CD4-positive, alpha-beta T cell treated with Interleukin-1 beta for 1 hour (primary cell): ENCODE measurements around the gene UBXN10.
"Not testable (repeated sequence)": the region's sequence is repeated elsewhere in the genome, so short reads cannot be mapped to it uniquely, and the experiment has no call there.

Experiments used
- DNase-seq, 2 donors: peaks; one replicate each; pipeline ENCODE4 v3.0.0-alpha.2; 2020 to 2022

Gene UBXN10

DNA sequence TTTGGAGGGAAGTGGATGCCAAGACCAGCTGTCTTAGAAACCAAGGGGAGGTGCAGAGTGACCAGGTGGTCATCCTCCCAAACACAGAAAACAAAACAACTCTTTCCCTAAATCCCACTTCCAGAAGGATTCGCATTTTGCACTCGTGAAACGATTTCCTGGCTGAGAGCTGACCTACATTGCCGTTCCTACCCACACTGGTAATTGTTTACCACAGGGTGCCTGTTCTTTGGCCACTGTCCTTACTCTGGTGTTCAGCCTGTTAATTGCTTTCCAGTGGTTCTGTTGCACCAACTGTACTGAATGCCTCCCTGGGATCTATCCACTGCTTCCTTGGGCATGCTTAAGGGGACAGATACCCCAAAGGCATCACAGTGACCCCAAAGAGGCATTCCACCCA is 23.6 kb downstream of the UBXN10 start:
- no peak for DNase-seq

DNA sequence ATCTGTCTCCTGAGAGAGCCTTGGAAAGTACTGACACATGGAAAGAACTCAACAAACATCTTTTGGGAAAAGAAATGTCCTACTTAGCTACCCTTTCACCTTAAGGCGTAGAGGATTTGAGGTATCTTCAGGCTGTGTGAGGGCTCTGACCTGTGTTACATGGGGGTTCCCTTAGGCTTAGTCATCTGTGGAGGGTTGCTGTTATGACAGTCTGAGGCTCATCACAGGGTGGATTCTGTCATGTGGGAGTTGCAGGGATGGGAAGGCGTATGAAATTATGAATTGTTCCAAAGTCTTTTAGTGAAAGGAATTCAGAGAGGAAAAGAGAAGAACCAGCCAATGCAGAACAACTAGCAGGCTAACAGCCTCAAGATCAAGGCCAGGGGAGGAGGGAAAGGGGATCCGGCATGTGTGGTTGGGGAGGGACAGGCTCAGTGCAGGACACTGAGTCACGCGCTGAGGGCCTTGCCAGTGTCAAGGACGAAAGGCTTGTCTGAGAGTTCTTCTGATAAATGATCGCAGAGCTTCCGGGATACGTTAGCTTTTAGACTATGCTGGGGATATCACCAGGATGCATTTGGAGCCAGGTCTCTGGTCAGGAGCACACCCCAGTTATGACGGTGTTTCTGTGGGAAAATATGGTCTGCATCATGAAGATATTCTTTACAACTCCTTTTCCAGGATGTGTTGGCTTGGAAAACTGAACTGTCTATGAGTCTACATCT is 25.0 kb downstream of the UBXN10 start:
- DNase-seq = no peak

DNA sequence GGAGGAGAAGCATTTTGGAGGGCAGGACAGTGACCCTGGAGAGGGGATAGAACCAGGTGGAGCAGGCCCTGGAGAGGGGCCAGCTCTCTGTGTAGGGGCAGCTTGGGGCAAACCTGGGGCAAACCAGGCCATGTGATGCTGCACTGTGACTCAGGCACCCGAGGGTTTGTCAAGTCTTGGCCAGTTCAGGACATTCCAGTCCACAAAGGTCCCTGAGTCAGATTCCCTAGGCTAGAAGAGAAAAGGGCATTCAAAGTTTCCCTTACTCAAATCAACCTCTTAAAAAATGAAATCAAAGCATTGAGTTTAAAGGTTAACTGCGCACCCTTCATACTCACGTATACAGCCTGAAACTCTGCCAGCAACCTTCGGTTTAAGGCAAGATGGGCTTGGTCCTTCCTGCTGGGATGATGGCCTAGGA is 25.6 kb downstream of the UBXN10 start:
- DNase-seq = no peak

DNA sequence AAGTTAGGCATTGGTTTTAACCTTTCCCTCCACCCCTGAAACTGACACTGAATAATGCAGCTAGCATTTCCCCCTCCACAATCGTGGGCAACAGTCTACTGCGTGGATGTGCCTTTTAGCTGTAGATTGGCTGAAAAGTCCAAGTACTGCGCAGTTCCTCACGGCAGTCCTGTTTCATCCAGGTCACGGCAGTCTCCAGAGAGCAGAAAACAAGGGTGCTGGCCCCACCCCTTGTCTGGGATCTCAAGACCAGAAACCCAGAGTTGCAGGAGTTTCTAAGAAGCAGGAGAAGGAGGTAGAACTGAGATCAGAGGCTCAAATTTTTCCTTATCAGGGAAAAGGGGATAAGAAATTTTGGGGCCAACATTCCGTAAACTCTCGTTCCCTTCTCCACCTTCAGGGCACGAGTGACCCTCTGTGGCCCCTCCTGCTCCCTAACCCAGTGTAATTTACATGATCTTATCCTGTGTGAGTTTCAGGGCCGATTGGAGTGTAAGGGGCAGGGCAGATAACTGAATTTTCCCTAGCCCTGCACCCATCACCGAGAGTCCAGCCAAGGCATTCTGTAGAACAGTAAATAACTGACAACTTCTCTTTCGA is 26.3 kb downstream of the UBXN10 start:
- no peak for DNase-seq

DNA sequence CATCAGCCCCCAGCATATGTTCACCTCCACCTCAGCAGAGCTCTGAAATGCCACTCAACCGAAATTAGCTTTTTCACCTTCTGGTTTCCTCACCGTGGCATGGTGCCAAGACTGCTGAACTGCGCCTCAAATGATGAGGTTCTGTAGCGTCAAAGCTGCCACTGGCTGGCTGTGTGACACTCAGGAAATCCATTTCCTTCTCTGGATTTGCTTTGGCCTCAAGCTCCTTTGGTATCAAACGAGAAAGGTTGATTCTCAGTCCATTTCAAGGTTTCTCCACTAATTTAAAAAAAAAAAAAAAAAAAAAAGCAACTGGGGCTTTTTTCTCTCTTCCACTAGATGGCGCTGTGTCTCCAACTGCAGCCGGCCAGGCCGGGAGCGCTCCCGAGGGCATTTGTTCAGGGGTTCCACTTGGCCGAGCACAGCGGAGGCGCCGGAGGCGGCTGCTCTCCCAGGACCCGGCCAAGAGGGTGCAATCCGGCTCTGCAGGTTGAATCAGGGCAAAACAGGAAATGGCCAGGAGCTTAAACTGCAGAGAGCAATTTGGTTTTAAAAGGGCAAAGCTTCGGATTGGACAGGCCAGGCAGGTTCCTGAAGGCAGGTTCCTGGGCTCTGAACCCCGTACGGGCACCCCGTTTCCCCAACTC is 26.9 kb downstream of the UBXN10 start:
- DNase-seq = peak; percentile 53 to 56

DNA sequence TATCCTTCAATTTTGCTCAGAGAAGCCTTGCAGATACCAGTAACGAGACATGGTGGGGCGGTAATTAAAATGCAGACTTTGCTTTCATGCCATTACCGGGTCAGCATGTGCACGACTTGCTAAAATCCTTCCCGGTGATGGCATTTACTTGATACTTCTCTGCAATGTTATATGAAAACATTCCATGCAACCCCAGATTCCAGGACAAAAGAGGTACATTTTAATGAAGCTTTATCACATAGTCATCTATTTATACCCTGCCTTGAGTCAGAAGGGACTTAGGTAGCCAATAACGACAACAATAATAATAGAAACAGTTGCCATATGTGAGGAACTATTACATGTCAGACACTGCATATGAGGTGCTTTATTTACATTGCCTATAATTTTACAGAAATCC is 29.8 kb downstream of the UBXN10 start:
- no peak for DNase-seq

DNA sequence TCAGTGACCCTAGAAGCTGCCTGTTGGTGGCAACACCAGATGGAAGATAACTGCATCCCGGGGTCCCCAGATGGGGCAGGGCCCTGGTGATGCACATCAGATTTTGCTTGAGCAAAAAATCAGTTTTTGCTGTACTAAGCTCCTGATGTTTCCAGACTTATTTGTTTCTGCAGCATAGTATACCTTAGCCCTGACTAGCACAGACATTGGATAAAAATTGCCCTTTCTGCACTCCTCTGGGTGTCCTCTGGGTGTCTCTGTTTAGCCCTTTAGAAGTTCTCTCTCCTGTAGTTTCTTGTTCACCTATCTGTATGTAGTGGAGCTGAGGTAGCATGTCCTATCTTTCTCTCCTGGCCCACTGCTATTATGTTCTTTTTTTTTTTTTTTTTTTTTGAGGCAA is 30.7 kb downstream of the UBXN10 start:
- peak in 1 of 2 donors; percentile 12 for DNase-seq

DNA sequence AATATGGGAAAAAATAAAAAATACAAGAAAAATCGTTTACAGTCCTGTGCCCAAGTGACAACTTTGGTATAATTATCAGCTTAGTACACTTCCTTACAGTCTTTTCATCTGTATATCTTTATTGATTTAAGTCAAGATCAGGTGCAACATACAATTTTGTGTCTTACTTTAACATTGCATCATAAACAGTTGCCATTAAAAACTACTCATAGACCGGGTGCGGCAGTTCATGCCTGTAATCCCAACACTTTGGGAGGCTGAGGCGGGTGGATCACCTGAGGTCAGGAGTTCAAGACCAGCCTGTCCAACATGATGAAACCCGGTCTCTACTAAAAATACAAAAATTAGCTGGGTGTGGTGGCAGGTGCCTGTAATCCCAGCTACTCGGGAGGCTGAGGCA is 33.2 kb downstream of the UBXN10 start:
- DNase-seq = not testable (repeated sequence)

DNA sequence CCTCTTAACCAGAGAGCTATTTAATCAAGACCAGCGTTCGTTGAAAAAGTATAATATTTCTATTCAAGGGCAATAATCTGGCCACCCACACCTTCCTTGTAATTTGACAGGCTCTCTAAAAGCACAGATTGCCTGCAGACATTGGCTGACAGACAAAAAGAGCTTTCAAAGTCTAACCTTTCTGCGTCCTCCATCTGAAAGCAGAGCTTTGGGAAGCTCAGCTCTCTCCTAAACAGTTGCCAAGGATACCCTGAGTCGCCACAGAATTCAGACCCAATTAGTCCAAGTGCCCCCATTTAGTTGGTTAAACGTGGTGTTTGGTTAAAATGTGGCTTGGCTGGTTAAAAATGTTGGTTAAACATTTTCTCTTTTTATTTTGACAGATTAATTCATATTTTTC is 34.1 kb downstream of the UBXN10 start:
- DNase-seq = no peak

DNA sequence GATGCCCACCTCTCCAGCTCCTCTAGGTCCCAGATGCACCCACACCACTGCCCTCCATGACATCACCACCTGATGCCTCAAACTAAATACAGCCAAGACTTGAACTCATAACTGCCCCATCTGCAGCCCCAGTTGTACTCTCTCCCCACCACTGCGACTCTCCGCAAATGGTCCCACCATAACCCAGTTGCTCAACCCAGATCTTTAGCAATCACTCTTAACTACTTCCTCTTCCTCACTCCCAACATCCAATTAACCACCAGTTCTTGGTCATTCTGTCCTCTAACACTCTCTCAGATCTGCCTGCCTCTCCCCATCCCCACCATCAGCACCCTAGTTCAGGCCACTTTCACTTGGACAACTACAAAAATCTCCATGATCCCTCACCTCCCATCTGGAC is 37.2 kb downstream of the UBXN10 start:
- DNase-seq = no peak

DNA sequence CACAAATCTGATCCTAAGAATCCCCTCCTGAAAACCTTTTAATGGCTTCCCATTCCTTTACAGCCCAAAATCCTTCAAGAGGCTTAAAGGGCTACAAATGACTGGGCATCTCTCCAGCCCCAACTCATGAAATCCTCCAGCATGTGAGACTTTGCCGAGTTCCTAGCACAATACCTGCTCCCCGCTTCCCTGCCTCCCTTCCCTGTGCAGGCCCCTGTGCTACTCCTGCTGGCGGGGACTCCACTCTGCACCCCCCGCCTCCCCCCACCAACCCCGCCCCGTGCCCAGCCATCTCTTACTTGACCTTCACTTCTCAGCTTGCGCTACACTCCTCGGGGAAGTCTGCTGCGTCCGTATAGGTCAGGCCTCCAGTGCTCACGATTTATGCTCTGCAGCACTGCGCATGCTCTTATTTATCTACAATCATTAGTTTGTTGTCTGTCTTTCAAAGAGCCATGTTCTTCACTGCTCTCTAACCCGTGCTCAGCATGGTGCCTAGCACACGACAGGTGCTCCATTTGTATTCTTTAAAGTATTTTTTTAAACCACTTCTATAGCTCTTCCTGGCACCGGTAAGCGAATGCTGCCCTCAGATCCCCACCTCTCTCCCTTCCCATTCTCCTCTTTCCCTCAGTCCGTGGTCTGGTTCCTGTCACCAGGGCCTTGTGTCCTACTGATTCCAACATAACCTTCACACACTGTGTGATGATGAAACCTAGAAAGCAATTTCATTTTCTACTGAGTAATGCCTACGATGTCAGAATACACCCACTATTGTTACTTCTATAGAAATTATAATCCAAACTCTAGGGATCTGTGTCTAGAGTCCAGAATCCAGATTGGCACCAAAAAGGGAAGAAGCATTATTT is 37.9 kb downstream of the UBXN10 start:
- DNase-seq = no peak

DNA sequence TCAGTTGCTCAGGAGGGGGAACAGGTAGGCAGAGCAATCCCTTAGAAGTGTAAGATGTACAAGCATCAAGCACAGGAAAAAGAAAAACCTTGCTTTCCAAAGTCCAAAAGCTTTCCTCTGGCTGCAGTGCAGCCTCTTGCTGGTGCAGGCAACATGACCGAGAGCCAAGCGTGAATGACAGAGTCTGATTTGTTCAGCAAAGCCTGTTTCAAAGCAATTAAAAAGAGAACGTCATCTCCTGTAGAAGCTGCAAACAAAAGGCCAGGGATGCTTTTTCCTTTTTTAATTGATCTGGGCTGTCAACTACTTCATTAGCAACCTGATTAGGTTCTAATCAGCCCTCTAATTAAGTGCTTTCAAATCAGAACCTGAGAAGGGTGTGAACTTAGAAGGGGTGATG is 38.6 kb downstream of the UBXN10 start:
- no peak for DNase-seq

DNA sequence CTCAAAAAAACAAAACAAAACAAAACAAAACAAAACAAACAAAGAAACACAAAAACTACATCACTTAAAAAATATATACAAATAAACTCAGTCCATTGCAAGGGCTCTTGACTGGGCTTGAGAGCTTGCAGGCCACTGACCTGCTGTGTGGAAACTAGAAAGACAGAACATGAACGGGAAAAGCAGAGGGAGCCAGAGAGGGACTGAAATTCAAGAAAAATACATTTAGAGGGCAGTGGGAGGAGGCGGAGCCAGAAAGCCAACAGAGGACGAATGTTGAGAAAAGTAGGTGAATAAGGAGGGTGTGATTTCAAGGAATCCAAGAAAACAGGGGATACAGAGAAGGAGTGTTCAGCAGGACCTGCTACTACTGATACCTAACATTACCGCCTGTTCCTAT is 41.8 kb downstream of the UBXN10 start:
- no peak for DNase-seq

DNA sequence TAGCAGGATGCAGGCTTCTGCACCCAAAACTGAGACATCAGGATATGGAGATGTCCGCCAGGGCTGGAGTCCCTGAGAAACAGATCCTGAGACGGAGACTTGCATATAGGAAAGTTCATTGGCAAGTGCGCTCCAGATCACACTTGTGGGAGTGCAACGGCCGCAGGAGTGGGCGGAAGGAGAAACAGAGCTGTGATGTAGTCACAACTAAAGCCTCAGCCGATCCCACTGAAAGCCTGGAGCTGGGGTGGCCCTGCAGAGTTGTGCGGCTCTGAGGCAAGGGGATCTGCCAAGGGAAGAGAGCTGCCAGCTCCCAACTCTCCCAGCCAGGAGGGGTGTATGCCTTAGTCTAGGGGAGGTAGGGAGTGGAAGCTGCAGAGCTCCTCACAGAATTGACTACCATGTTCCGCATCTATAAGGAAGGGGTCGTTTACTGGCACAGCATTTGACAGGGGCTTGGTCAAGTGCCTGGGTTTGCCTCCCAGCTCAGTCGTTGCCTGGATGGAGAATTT is 42.5 kb downstream of the UBXN10 start:
- DNase-seq = no peak

DNA sequence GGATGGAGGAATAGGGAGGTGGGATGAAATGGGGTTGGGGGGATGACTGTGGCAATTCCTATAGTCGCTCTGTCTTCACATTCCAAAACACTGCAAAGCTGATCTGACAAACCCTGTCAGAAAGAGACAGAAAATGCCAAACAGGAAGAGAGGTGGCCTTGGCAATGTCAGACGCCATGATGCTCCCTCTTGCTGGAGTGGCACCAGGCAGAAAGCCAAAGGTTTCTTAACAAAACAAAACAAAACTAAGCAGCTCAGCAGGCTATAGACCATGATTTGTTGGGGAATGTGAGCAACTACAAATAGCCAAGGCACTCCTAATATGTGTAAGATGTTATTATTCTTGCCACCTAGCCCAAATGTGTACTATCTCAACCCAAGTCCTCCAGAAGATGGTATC is 43.3 kb downstream of the UBXN10 start:
- no peak for DNase-seq

DNA sequence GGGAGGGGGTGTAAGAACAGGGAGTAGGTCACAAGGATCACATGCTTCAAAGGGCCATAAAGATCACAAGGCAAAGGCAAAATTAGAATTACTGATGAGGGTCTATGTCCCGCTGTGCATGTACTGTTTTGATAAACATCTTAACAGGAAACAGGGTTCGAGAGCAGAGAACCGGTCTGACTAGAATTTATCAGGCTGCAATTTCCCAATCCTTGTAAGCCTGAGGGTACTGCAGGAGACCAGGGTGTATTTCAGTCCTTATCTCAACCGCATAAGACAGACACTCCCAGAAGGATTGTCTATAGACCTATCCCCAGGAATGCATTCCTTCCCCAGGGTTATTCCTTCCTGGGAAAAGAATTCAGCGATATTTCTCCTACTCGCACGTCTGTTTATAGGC is 46.7 kb downstream of the UBXN10 start:
- not testable (repeated sequence) for DNase-seq

DNA sequence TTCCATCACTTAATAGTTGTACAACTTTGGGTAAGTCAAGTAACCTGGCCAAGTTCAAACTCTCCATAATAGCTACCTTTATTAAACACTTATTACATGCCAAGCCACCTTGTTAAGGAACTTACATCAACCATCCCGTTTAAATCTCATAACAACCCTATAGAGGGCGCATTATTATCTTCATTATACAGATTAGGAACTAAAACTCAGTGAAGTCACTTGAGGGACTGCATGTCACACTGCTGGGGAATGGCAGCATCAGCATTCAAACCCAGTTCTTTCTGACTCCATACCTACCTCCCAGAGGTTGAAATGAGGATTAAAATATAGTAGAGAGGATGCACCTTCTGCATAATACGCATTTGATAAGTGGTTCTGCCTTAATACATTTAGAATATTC is 47.5 kb downstream of the UBXN10 start:
- DNase-seq = peak in 1 of 2 donors; percentile 23

DNA sequence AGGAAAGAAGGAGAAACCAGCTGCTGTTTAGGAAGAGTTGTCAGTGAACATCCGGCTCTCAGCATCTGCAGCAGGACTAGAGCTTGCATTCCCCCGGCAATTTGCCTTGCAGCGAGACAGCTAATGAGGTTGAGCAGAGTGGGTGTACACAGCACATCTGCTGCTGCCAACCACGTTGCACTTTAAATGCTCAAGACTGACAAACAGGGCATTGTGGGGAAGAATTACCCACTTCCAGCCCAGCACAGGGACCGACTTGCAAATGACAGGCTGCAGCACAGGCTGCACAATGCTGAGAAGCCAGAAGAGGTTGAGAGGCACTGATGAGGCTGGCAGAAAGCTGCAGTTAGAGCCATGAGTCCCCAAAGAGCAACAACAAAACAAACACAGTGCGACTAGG is 48.0 kb downstream of the UBXN10 start:
- no peak for DNase-seq

DNA sequence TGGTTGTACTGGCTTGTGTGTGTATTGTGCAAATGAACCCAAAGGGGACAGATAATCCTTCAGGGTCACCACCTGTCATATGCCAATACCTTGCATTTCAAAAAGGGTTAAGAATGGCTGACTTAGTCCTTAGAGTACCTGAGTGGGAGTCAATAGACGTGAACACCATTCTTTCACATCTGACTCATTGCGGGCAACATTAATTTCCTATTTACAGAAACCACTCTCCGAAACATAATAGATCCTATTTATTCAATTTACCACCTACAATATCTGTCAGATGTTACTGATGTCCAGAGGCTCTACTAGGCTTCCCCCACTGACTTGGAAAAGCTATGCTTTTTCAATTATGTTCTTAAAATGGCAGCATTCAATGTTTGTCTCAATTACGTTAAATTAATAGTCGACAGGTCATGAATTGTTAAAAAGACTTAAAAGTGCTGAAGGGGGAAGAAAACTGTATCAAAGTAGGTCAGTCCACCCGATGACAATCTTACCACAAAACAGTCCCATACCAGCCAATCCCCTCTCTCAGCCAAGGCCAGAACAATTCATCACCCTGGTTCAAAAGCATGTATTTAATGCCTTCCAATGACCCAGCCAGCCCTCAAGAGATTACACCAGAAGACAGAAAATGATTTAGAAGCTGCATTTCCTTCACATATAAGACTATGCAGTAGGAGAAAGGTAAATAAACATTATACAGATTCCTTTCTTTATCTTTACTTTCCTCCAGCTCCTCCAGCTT is 49.1 kb downstream of the UBXN10 start:
- no peak for DNase-seq

DNA sequence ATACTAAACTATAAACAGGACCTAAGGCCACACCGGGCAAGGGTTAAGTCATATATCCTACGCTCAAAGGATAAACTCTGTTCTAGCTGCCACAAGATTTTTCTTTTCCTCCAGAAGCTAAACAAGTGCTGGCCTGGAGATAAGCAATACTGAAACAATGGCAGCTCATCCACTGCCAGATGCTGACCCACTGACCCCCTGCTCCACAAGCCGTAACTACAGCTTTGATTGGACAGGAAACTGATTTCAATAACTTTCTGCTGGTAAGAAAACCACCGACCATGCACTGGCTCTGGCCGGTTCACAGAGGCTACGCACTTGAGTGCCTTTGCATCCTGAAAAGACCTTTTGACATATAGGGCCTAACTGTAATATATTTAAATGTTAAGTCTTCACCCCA is 51.8 kb downstream of the UBXN10 start:
- no peak for DNase-seq

DNA sequence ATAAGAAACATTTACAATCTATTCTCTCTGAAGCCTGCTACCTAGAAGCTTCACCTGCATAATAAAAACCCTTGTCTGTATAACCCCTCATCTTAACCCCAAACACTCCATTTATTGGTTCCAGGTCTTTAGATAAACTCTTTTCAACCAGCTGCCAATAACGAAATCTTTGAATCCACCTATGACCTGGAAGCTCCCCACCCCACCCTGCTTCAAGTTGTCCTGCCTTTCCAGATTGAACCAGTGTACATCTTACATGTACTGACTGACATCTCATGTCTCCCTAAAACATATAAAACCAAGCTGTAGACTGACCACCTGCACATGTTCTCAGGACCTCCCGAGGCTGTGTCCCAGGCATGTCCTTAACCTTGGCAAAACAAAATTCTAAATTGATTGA is 54.1 kb downstream of the UBXN10 start:
- DNase-seq = no peak

DNA sequence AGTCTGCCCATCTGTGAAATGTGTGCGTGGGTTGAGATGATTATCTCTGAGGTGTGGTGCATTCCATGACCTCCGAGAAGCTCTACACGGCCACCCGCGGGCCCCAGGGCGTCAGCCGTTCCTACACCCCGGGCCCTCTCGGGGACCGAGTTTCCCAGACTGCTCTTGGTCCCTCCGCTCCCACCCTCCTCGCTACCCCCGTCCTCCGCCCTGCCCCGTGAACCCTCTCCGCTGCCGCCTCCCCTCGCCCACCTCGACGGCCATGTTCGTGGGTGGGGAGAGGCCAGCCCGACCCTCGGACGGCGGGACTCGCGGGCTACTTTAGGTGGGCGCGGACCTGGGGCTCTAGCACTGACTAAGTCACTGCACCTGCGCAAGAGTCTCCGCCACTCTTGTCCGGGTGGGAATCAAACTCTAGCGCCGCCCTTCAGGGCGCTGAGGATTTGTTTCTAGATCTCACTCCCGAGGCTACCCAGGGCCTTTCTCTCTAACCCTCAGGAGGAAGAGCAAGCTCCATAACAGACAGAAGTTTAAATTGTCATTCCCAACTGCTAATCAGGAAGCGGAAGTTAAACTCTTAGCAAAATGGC is 57.1 kb downstream of the UBXN10 start:
- DNase-seq = no peak
